Measurements from ENCODE around the gene STARD9.

The STARD9 gene

DNA sequence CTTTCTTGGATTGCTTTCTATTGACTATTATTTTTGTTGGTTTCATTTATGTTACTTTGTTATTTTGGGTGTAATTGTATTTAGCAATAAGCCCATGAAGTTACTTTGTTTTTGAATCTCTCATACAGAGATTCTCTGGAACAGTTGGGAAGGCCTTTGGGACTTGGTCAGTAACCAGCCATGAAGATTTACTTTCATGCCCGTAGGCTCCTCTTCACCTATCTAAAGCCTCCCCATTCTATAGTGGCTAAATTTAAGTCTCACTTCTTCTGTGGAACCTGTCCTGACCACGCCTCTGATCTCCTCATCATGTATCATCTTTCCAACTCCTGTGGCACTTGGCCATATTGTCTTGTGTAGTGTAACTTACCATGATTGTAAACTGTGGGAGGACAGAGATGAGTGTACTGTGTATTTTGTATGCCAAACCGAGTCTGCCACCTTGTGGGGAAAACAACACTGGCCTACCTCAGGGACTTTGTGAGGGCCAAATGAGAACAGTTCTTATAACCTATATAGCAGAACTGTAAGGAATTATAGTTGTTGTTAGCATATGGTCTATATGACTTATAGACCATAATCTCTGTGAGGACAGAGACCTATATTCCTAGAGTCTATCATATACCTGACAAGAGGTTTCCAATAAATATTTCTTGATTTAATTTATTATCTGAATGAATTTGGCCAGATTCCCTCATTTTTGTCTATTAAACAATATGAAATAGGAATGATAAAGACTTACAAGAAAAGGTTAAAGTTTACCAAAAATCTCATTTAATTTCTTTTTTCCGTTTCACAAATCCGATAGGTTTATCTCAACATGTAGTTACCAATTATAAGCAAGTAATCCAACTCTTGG lies 75.0 kb downstream of the STARD9 start:
- TF ChIP-seq FOXP2 (optimal IDR thresholded peaks at IDR 0.05; ENCODE audit: borderline replicate concordance, extremely low read depth, extremely low read length, insufficient read depth) = no peak
- TF ChIP-seq TAF1 (IDR thresholded peaks at IDR 0.05; ENCODE audit: borderline replicate concordance, insufficient read depth, low read length) = no peak
- no peak for TF ChIP-seq SIN3A (IDR thresholded peaks at IDR 0.05; ENCODE audit: borderline replicate concordance, insufficient read depth, low read length)
- no peak for TF ChIP-seq POLR2AphosphoS5 (IDR thresholded peaks at IDR 0.05; ENCODE audit: low read depth, low read length)
- TF ChIP-seq, protein P1, sequence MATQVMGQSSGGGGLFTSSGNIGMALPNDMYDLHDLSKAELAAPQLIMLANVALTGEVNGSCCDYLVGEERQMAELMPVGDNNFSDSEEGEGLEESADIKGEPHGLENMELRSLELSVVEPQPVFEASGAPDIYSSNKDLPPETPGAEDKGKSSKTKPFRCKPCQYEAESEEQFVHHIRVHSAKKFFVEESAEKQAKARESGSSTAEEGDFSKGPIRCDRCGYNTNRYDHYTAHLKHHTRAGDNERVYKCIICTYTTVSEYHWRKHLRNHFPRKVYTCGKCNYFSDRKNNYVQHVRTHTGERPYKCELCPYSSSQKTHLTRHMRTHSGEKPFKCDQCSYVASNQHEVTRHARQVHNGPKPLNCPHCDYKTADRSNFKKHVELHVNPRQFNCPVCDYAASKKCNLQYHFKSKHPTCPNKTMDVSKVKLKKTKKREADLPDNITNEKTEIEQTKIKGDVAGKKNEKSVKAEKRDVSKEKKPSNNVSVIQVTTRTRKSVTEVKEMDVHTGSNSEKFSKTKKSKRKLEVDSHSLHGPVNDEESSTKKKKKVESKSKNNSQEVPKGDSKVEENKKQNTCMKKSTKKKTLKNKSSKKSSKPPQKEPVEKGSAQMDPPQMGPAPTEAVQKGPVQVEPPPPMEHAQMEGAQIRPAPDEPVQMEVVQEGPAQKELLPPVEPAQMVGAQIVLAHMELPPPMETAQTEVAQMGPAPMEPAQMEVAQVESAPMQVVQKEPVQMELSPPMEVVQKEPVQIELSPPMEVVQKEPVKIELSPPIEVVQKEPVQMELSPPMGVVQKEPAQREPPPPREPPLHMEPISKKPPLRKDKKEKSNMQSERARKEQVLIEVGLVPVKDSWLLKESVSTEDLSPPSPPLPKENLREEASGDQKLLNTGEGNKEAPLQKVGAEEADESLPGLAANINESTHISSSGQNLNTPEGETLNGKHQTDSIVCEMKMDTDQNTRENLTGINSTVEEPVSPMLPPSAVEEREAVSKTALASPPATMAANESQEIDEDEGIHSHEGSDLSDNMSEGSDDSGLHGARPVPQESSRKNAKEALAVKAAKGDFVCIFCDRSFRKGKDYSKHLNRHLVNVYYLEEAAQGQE (IDR thresholded peaks at IDR 0.05; ENCODE audit: insufficient read depth in 1 of 2, low read depth in 2 of 2, low read length in 2 of 2) = no peak

DNA sequence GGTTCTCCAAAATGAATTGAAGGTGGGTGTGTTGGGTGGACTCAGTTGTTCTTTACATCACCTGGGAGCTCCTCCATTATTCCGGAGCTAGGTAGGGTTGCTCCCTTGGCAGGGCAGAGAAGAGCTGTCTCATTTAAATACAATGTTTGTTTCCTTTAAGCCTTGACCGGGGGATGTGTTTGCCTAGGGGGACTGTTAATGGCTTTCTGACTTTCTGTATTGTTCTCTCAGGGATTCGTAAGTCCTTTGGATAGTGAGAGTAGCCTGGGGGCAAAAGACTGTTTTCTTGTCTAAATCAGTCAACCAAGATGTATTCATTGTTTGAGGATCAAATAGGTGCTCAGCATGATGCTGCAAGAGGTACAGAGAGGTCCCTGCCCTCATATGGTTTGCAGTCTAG lies 90.4 kb downstream of the STARD9 start:
- TF ChIP-seq FOXP2 (optimal IDR thresholded peaks at IDR 0.05; ENCODE audit: borderline replicate concordance, extremely low read depth, extremely low read length, insufficient read depth) (no peak), SIN3A (IDR thresholded peaks at IDR 0.05; ENCODE audit: borderline replicate concordance, insufficient read depth, low read length) (no peak)

DNA sequence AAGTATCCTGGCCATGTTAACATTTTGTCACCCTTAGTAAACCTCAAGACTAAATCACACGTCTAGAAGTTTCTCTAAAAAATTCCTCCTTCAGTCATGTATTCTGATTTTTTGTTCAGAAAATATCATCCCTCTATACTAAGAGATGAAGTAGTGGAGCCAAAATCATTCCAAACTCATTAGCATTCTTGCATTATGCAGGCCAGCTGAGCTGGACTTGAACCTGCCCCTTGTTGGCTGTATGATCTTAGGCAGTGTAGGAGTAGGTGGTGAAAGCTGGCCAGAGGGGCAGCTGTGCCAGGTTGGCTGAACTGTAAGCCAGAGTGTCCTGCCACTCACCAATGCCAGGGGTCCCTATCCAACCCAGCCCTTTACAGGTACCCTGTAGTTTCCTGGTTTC lies 92.4 kb downstream of the STARD9 start:
- no peak for TF ChIP-seq FOXP2 (optimal IDR thresholded peaks at IDR 0.05; ENCODE audit: borderline replicate concordance, extremely low read depth, extremely low read length, insufficient read depth)
- TF ChIP-seq POLR2AphosphoS5 (IDR thresholded peaks at IDR 0.05; ENCODE audit: low read depth, low read length) = no peak
- no peak for TF ChIP-seq SIN3A (IDR thresholded peaks at IDR 0.05; ENCODE audit: borderline replicate concordance, insufficient read depth, low read length)
- no peak for TF ChIP-seq TAF1 (IDR thresholded peaks at IDR 0.05; ENCODE audit: borderline replicate concordance, insufficient read depth, low read length)
- TF ChIP-seq, protein P1 (IDR thresholded peaks at IDR 0.05; ENCODE audit: insufficient read depth in 1 of 2, low read depth in 2 of 2, low read length in 2 of 2) = no peak

DNA sequence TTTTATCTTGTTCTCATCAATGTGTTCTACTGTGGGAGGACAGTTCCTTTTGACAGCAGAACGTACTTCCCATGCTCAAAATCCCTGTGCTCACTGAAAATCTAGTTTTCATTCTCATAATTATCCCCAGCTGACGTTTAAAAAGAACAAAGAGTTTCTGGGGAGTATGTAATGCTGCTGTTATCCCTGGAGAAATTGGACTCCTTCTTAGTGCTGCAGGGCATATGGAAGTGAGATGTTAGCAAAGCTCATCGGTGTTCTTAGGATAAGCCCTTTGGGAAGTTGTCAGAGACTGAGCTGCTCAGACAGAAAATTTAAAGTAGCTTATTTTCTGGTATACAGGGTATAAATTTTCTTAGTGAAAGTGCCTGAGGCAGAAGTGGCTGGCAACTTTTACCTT lies 95.0 kb downstream of the STARD9 start:
- no peak for TF ChIP-seq POLR2AphosphoS5 (IDR thresholded peaks at IDR 0.05; ENCODE audit: low read depth, low read length)
- no peak for TF ChIP-seq TAF1 (IDR thresholded peaks at IDR 0.05; ENCODE audit: borderline replicate concordance, insufficient read depth, low read length)
- no peak for TF ChIP-seq SIN3A (IDR thresholded peaks at IDR 0.05; ENCODE audit: borderline replicate concordance, insufficient read depth, low read length)
- TF ChIP-seq FOXP2 (optimal IDR thresholded peaks at IDR 0.05; ENCODE audit: borderline replicate concordance, extremely low read depth, extremely low read length, insufficient read depth) = no peak
- TF ChIP-seq, protein P1 (IDR thresholded peaks at IDR 0.05; ENCODE audit: insufficient read depth in 1 of 2, low read depth in 2 of 2, low read length in 2 of 2) = no peak

DNA sequence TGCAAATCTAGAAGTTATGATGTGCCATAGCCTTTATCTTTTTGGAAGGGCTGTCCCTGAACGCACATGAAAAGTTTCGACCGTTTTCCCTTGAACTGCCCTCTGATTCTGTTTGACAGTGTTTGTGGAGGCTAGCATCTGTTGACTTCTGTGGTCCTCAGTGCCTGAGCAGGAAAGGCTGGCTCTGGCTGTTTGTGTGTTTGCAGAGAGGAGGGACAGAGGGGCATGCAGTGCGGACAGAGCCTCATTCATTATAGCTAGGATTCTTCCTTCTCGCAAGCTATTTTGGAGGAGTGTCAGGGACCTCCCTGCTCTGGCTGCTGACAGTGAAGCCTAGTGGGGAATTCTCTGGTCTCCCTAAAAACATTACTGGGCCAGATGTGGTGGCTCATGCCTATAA lies 97.0 kb downstream of the STARD9 start:
- TF ChIP-seq TAF1 (IDR thresholded peaks at IDR 0.05; ENCODE audit: borderline replicate concordance, insufficient read depth, low read length) (no peak), SIN3A (IDR thresholded peaks at IDR 0.05; ENCODE audit: borderline replicate concordance, insufficient read depth, low read length) (no peak), FOXP2 (optimal IDR thresholded peaks at IDR 0.05; ENCODE audit: borderline replicate concordance, extremely low read depth, extremely low read length, insufficient read depth) (no peak), POLR2AphosphoS5 (IDR thresholded peaks at IDR 0.05; ENCODE audit: low read depth, low read length) (no peak)
- TF ChIP-seq, protein P1 (IDR thresholded peaks at IDR 0.05; ENCODE audit: insufficient read depth in 1 of 2, low read depth in 2 of 2, low read length in 2 of 2) = no peak
